Esophagus muscularis mucosa (tissue), 4 donors: Measurements from ENCODE around the gene UPF3A. TPM values are rescaled to one million over a fixed set of nuclear protein-coding genes. Genes with fewer than 3 reads are reported as not detected.

Source experiments
- DNase-seq: peaks from one replicate; pipeline ENCODE4 v3.0.0-alpha.2; 2017; ENCODE audit errors: extremely low spot score
- H3K27ac ChIP-seq, 4 donors: fragments of 200-600 bp; sonication (generic); replicated peaks in 1 of 4; 1 replicate in 3 of 4; 2 replicates in 1 of 4; pipeline ENCODE4 v1.5.1; 2016 to 2019; ENCODE audit warnings: mild to moderate bottlenecking in 1 of 4
- H3K27me3 ChIP-seq, 4 donors: fragments of 200-600 bp; sonication (generic); one replicate each; pipeline versions ENCODE4 v1.5.1 to v1.6.0; 2016 to 2019
- H3K36me3 ChIP-seq, 4 donors: fragments of 200-600 bp; sonication (generic); one replicate each; pipeline ENCODE4 v1.5.1; 2016 to 2019
- H3K4me1 ChIP-seq, 4 donors: fragments of 200-600 bp; sonication (generic); one replicate each; pipeline ENCODE4 v1.5.1; 2016 to 2019
- H3K4me3 ChIP-seq, 4 donors: fragments of 200-600 bp; sonication (generic); 1 replicate in 2 of 4; 2 replicates in 2 of 4; pipeline ENCODE4 v1.5.1; 2016 to 2019; ENCODE audit warnings: mild to moderate bottlenecking in 4 of 4, moderate library complexity in 1 of 4
- H3K9me3 ChIP-seq, 4 donors: fragments of 200-600 bp; sonication (generic); 1 replicate in 3 of 4; 2 replicates in 1 of 4; pipeline ENCODE4 v1.5.1; 2016 to 2019
- CTCF ChIP-seq, 3 experiments: fragments of 200-600 bp in 2 of 3; fragments of 450-650 bp in 1 of 3; sonication (generic) in 2 of 3; IDR thresholded peaks; one replicate each; pipeline ENCODE4 v1.5.1; 2017 to 2019; ENCODE audit warnings: antibody characterized with exemption in 3 of 3, mild to moderate bottlenecking in 2 of 3, moderate library complexity in 1 of 3
- EP300 ChIP-seq: sonication (generic); formaldehyde crosslinking; IDR thresholded peaks from one replicate; pipeline ENCODE4 v1.6.1; 2017; ENCODE audit warnings: antibody characterized with exemption
- POLR2A ChIP-seq: fragments of 450-650 bp; IDR thresholded peaks from one replicate; pipeline ENCODE4 v1.6.1; 2017; ENCODE audit warnings: antibody characterized with exemption, moderate library complexity, mild to moderate bottlenecking, low read depth
- POLR2AphosphoS5 ChIP-seq, 2 donors: sonication (generic); formaldehyde crosslinking; IDR thresholded peaks; one replicate each; pipeline ENCODE4 v1.6.1; 2017; ENCODE audit warnings: antibody characterized with exemption in 2 of 2
- WGBS: methylation state at CpG from one replicate; pipeline ENCODE4 v1.1.5; 2018; 5-methylcytosine and 5-hydroxymethylcytosine counted together
- intact Hi-C: fragments of 100-400 bp; cut with DNase I; formaldehyde crosslinking; loops from one replicate; pipeline ENCODE4 v1.15.1; 2023
- total RNA-seq, 4 donors: library from RNA; depleted of rRNA; stranded (reverse); fragments of >200 nt; gene quantifications; one replicate each; pipeline versions ENCODE4 v1.1.0 to v1.2.1, GENCODE V29; 2016

Gene UPF3A
- total RNA-seq, 4 donors from 2014 or later = 25.2 to 43.2 (median 35.6) TPM

GRCh38 chr13:114296902-114297301 lies 15.5 kb downstream of the UPF3A start:
- intact Hi-C loops = no loop called here
- Histone ChIP-seq H3K27ac (no peak overlapping the region), H3K36me3 (peaks cover 35 to 90% (median 62%) of the 10 kb centered on the region in 4 donors), H3K27me3 (no peaks in the 10 kb centered on the region), H3K4me1 (peaks cover 0 to 7% (median 0%) of the 10 kb centered on the region in 4 donors), H3K4me3 (no peak overlapping the region), H3K9me3 (no peaks in the 10 kb centered on the region)
- no peak for TF ChIP-seq POLR2A
- no peak for TF ChIP-seq EP300
- no peak for TF ChIP-seq POLR2AphosphoS5 (IDR thresholded peaks at IDR 0.05)
- no peak for TF ChIP-seq CTCF (IDR thresholded peaks at IDR 0.05)
- 80% methylated on average over 5 of the region's 5 CpGs for WGBS
- no peak for DNase-seq

GRCh38 chr13:114298866-114299265 lies 17.5 kb downstream of the UPF3A start:
- intact Hi-C loops = no loop called here
- H3K27me3 ChIP-seq = no peaks in the 10 kb centered on the region
- 90% methylated on average over 12 of the region's 12 CpGs for WGBS
- TF ChIP-seq CTCF (IDR thresholded peaks at IDR 0.05) (no peak), EP300 (no peak)
- H3K4me3 ChIP-seq = no peak overlapping the region
- H3K9me3 ChIP-seq = no peaks in the 10 kb centered on the region
- H3K4me1 ChIP-seq = peaks cover 0 to 7% (median 0%) of the 10 kb centered on the region in 4 donors
- peaks cover 29 to 92% (median 68%) of the 10 kb centered on the region in 4 donors for H3K36me3 ChIP-seq
- H3K27ac ChIP-seq = no peak overlapping the region
- no peak for DNase-seq

GRCh38 chr13:114299604-114300305 lies 18.4 kb downstream of the UPF3A start:
- DNase-seq = no peak
- 90% methylated on average over 10 of the region's 12 CpGs for WGBS
- Histone ChIP-seq H3K27me3 (no peaks in the 10 kb centered on the region), H3K4me3 (no peak overlapping the region), H3K4me1 (peaks cover 0 to 7% (median 0%) of the 10 kb centered on the region in 4 donors), H3K27ac (no peak overlapping the region), H3K36me3 (peaks cover 29 to 93% (median 70%) of the 10 kb centered on the region in 4 donors), H3K9me3 (no peaks in the 10 kb centered on the region)
- TF ChIP-seq EP300 (no peak), POLR2AphosphoS5 (IDR thresholded peaks at IDR 0.05) (no peak)
- intact Hi-C loops = no loop called here

GRCh38 chr13:114303700-114304327 lies 22.4 kb downstream of the UPF3A start:
- no peaks in the 10 kb centered on the region for H3K27me3 ChIP-seq
- intact Hi-C loops = no loop called here
- no peak overlapping the region for H3K27ac ChIP-seq
- 93% methylated on average over 11 of the region's 11 CpGs for WGBS
- H3K36me3 ChIP-seq = peaks cover 35 to 89% (median 74%) of the 10 kb centered on the region in 4 donors
- no peak overlapping the region for H3K4me3 ChIP-seq
- DNase-seq = no peak
- no peaks in the 10 kb centered on the region for H3K4me1 ChIP-seq
- no peak for TF ChIP-seq EP300
- TF ChIP-seq POLR2A = no peak
- TF ChIP-seq CTCF (IDR thresholded peaks at IDR 0.05) = no peak
- no peak for TF ChIP-seq POLR2AphosphoS5 (IDR thresholded peaks at IDR 0.05)
- no peaks in the 10 kb centered on the region for H3K9me3 ChIP-seq

GRCh38 chr13:114304346-114305034 lies 23.1 kb downstream of the UPF3A start:
- DNase-seq = no peak
- Histone ChIP-seq H3K27me3 (no peaks in the 10 kb centered on the region), H3K4me3 (no peak overlapping the region), H3K36me3 (peaks cover 29 to 82% (median 67%) of the 10 kb centered on the region in 4 donors), H3K27ac (no peak overlapping the region), H3K4me1 (no peaks in the 10 kb centered on the region), H3K9me3 (no peaks in the 10 kb centered on the region)
- TF ChIP-seq POLR2AphosphoS5 (IDR thresholded peaks at IDR 0.05) = no peak
- TF ChIP-seq EP300 = no peak
- no peak for TF ChIP-seq CTCF (IDR thresholded peaks at IDR 0.05)
- TF ChIP-seq POLR2A = no peak
- 94% methylated on average over 13 of the region's 13 CpGs for WGBS
- intact Hi-C loops = no loop called here
